ENCODE data around the gene MARCHF11.

DNA sequence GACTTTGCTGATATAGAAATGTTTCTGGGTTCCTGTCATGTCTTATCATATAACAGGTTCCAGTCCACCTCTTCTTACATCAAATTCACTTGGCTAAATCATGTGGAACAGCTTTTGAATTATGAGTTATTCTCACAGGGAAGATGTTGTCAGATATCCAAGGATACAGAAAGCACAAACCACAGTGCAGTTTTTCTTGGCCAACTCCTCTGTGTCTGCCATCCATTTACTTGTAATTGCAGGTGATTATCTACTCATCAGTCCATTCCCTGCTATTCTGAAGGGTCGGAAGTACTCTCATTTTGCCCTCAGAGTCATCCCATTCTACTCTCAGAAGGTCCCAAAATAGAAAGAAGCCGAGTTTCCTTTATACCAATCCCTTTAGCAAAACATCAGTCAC is 10.0 kb downstream of the MARCHF11 start:
- TF ChIP-seq POLR2AphosphoS5 (IDR thresholded peaks at IDR 0.05; ENCODE audit: low read depth, low read length) (no peak), TAF1 (IDR thresholded peaks at IDR 0.05; ENCODE audit: borderline replicate concordance, low read depth, low read length) (no peak), POLR2A (IDR thresholded peaks at IDR 0.05; ENCODE audit: low read depth, low read length) (no peak)
